Brain pericyte (primary cell): ENCODE results near the gene MSGN1.

Source experiments
- DNase-seq: peaks from one replicate; pipeline ENCODE4 v3.0.0-alpha.2; 2012; ENCODE audit warnings: low read depth, low spot score

The MSGN1 gene, protein sequence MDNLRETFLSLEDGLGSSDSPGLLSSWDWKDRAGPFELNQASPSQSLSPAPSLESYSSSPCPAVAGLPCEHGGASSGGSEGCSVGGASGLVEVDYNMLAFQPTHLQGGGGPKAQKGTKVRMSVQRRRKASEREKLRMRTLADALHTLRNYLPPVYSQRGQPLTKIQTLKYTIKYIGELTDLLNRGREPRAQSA

GRCh38 chr2:17816396-17817245 is at the start of gene MSGN1:
TSS of gene MSGN1 (plus strand) at chr2:17816460. CDS start at chr2:17816519, 59 bp downstream.
- no peak for DNase-seq

GRCh38 chr2:17768894-17769293 is 47.4 kb upstream of the MSGN1 start:
- DNase-seq, result no peak

DNA sequence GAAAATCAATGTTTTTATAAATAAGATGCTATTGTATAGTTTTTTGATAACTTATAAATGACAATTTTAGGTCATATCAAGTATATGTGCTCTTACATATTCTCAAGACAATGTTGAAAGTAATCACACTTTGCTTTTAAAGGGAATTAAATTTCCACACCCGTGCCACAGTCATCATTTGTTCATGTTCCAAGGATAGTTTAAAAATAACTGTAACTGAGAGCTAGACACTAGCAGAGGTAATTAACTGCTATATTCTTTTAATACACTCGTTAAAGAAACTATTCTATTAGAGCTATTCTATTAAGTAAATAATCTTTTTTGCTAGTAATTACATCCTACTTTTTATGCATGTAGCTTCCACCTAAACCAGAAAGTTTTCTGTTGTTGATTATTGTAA is 44.3 kb upstream of the MSGN1 start:
- no peak for DNase-seq

- DNase-seq, result no peak
These were observed 43.7 kb upstream of the MSGN1 start for GRCh38 chr2:17772532-17772931.

GRCh38 chr2:17780546-17780945 is 35.7 kb upstream of the MSGN1 start:
- DNase-seq, result no peak

DNA sequence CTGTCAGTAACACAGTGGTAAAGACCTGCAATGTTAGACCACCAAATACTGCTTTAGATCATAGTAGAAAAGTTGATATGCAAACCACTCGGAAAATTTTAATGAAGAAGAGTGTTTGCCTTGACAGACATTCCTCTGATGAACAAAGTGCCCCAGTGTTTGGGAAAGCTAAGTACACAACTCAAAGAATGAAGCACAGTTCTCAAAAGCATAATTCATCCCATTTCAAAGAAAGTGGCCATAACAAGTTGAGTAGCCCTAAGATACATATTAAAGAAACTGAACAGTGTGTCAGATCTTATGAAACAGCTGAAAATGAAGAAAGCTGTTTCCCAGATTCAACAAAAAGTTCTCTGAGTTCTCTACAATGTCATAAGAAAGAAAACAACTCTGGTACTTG is 34.8 kb upstream of the MSGN1 start:
- no peak for DNase-seq

- no peak for DNase-seq
These were observed 29.5 kb upstream of the MSGN1 start for GRCh38 chr2:17786727-17787126.

DNA sequence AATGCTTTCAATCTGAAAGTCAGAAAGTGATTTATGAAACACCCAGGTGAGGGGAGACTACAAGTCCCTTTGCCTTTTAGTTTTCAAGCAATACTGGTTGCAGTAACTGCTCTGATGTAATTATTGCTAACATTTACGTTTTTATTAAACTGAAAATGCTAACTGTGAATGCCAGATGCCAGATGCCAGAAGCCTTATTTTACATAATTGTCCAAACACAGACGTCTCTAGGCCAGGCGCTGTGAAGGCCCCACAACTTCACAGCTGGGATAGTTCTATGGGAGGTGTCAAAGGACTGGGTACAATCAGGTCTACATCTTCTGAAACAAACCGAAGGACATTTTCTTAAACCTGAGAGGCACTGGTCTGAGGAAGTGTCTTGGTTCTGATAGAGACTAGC is 27.5 kb upstream of the MSGN1 start:
- DNase-seq, result no peak

DNA sequence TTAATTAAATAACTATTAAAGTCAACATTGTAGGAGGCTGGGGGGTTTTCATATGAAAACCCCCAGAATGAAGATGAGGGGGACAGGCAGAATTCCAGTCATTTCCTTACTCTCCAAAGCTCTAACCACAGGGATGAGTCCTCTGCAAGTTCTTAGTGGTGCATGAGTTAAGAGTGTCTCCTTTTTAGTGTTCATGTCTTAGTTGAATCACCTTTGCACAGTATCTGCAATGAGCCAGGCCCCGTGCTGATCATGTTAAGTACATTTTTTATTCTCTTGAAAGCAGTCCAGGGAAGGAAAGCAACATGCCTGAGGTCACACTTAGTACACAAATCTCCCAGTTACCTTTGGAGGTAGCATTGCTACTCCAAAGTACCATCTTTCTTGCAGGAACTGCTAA is 25.7 kb upstream of the MSGN1 start:
- no peak for DNase-seq

DNA sequence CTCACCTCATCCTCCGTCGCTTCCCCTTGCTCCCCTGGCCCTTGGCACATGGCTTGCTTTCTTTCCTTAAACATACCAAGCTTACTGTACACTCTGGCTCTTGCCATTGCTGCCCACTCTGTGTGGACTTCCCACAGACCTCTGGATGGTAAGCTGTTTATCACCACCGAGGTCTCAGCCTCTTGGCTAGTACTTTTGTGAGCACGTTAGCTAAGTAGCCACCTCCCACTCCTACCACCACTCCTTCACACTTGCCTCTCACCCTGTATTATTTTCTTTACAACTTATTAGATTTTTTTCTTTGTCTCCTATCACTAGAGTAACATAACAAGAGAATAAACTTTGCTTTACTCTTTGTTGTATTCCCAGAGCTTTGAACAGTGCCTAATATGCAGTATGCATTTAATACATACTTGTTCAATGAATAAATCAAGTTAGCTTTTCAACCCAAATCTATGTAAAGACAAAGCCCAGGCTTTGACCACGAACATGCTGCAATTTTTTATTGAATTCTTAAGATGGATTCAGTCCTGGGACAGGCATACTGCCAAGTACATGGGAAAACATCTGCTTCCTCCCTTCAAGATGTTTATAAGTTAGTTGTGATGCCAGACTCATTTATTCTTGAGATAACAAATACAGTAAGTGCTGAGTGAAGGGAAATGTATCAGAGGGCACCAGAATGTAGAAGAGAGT is 25.0 kb upstream of the MSGN1 start:
- DNase-seq, result no peak

GRCh38 chr2:17791817-17792130 is 24.5 kb upstream of the MSGN1 start:
- DNase-seq, result no peak

DNA sequence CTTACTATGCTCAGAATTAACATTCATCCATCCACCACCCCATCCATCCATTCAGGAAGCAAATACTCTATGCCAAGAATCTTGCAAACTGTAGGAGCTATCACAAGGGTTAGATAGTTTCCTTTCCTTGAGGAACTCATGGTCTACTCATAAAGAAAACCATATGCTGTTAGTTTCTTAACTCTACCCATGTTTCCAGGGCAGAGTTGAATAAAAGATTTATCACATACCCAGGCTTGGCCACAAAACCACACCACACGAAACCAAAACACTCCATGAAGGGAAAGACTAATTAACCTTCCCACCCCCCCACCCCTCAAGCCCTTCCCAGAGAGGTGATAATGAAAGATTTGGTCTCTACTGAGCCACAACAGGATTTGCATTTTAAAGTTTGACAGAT is 23.7 kb upstream of the MSGN1 start:
- DNase-seq, result no peak

- DNase-seq, result no peak
These were observed 23.0 kb upstream of the MSGN1 start for GRCh38 chr2:17793296-17793695.

- DNase-seq, result no peak
These were observed 22.4 kb upstream of the MSGN1 start for GRCh38 chr2:17793803-17794354.

DNA sequence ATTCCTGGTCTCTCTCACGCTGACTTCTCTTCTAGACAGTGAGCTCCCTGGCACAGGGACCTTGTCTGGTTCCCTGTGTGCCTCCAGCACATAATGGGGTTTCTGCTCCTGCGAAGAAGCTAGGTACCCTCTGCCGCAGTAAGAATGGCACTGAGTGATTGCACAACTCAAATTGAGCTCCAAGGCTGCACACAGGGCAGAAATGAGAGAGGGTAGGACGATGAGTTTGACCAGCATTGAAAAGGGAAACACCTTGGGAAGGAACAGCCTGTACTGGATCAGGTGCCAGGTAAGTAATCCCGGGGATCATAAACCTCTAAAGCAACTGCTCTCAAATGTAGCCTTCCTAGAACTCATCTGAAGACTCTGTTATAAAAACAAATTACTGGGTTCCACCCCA is 21.0 kb upstream of the MSGN1 start:
- no peak for DNase-seq

- no peak for DNase-seq
These were observed 17.9 kb upstream of the MSGN1 start for GRCh38 chr2:17798338-17798737.

DNA sequence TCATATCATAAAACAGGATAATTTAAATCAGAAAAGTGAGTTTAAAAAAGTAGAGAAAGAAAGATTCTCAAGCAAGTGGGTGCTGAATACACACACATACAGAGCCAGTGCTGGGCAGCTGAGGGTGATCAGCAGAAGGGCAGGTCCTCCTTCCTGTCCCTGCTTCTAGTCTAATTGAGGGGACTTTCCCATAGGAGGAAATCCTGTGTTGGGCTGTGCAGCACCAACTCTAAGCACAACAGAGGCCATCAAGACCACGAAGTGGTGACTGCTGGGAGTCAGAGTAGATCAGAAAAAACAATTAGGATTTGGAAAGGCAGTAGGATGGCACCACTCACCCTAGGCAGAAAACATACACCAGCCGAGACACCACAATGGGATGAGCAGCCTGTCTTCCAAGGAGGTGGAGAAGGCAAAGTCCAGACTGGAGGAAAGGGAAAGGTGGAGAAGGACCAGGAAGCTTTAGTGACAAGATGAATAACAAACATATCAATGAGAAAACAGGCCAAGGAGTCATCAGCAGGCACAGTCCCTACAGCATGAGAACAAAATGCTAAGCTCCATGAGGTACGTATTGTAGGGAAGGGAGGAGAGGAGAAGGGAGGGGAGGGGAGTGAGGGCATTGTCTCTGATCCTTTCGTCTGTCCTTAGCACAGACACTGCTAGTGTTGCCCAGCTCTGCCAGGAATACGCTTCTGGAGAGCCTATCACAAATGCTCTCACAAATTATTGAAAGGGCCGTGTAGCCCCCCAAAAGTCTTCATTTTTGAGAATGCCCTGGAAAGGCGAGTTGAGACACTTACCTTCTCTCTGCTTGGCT is 16.7 kb upstream of the MSGN1 start:
- no peak for DNase-seq

- DNase-seq, result no peak
These were observed 16.0 kb upstream of the MSGN1 start for GRCh38 chr2:17800219-17800618.

GRCh38 chr2:17800693-17801458 is 15.4 kb upstream of the MSGN1 start:
- no peak for DNase-seq

DNA sequence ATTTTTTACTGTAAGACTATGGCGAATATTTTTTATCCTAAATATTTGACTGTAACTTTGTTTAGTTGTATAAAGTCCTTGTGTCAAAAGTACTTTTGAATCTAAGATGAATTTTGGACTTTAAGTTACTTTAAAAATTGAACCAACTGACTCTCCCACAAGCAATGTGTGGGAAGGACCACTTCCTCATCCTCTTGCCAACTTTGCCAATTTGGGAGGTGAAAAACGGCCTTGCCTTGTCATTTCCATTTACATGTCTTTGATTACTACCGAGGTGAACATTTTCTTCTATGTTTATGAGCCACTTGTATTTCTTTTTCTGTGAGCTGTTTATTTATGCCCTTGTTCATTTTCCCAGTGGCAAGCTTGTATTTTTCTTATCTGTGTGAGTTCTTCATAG is 12.8 kb upstream of the MSGN1 start:
- no peak for DNase-seq

DNA sequence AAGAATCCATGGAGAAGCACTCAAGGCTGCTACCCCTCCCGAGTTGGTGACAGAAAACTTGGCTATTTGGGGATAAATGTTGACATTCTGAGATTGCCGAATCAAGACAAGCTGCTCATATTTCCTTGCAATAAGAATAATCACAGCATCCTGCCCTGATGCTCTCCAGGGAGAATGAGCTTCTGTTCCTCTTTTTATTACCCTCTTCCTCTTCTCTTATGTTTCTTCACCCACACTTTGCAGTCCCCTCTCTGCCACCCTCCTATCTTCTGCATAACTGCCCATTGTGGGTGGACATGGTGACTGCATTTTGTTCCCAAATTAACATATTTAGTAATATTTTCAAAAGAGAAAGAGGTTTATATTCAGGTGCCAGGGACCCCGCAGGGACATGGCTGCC is 11.9 kb upstream of the MSGN1 start:
- DNase-seq, result no peak
